Body of pancreas (tissue), 4 donors: ENCODE results near the gene ACSS3. TPM values are rescaled to one million over a fixed set of nuclear protein-coding genes. Genes with fewer than 3 reads are reported as not detected.
"Not testable (repeated sequence)": the region's sequence is repeated elsewhere in the genome, so short reads cannot be mapped to it uniquely, and the experiment has no call there.

Source experiments
- ATAC-seq: fragments of 150-250 bp; one replicate; pipeline ENCODE4 v1.9.1; 2016
- DNase-seq, 4 donors: peaks; one replicate each; pipeline ENCODE4 v3.0.0-alpha.2; 2019
- H3K27ac ChIP-seq, 4 donors: fragments of 200-600 bp; sonication (generic); 1 replicate in 3 of 4; 2 replicates in 1 of 4; pipeline versions ENCODE4 v1.5.1 to v1.6.1; 2016 to 2019; ENCODE audit warnings: mild to moderate bottlenecking in 1 of 4, mixed read lengths in 1 of 4, moderate library complexity in 1 of 4
- H3K27me3 ChIP-seq, 2 donors: fragments of 200-600 bp; sonication (generic); one replicate each; pipeline ENCODE4 v1.6.0; 2016; ENCODE audit warnings: mild to moderate bottlenecking in 1 of 2
- H3K36me3 ChIP-seq, 2 donors: fragments of 200-600 bp; sonication (generic); replicated peaks in 1 of 2; 2 replicates each; pipeline ENCODE4 v1.5.1; 2016; ENCODE audit warnings: low read depth in 2 of 2; ENCODE audit not compliant: insufficient read depth in 1 of 2
- H3K4me1 ChIP-seq: fragments of 200-600 bp; sonication (generic); one replicate; pipeline ENCODE4 v1.6.0; 2016
- H3K4me3 ChIP-seq, 2 donors: fragments of 200-600 bp; sonication (generic); 1 replicate in 1 of 2; 2 replicates in 1 of 2; pipeline ENCODE4 v1.5.1; 2016 to 2019
- H3K9me3 ChIP-seq, 3 donors: fragments of 200-600 bp; sonication (generic); 1 replicate in 2 of 3; 2 replicates in 1 of 3; pipeline ENCODE4 v1.5.1; 2016
- CTCF ChIP-seq, 7 experiments: fragments of 450-650 bp in 4 of 7; fragments of 200-600 bp in 3 of 7; sonication (generic) in 3 of 7; IDR thresholded peaks; one replicate each; pipeline ENCODE4 v1.5.1; 2016 to 2019; ENCODE audit warnings: antibody characterized with exemption in 7 of 7
- POLR2A ChIP-seq, 3 donors: fragments of 450-650 bp; IDR thresholded peaks; one replicate each; pipeline ENCODE4 v1.6.1; 2016; ENCODE audit warnings: antibody characterized with exemption in 3 of 3, mild to moderate bottlenecking in 2 of 3
- WGBS, 2 donors: methylation state at CpG; one replicate each; pipeline ENCODE4 v1.1.5; 2017; 5-methylcytosine and 5-hydroxymethylcytosine counted together
- intact Hi-C: fragments of 100-400 bp; cut with DNase I; formaldehyde crosslinking; loops from one replicate; pipeline ENCODE4 v1.15.1; 2023
- total RNA-seq, 2 donors: library from RNA; depleted of rRNA; stranded (reverse); fragments of >200 nt; gene quantifications; one replicate each; pipeline ENCODE4 v1.1.0, GENCODE V29; 2016

ACSS3 gene
- total RNA-seq, 2 donors from 2014 or later, result 9.9 to 27.7 TPM

- TF ChIP-seq CTCF (IDR thresholded peaks at IDR 0.05), result no peak
- TF ChIP-seq POLR2A (IDR thresholded peaks at IDR 0.05), result no peak
- H3K4me1 ChIP-seq, result no peaks in the 10 kb centered on the region
- intact Hi-C loops, result no loop called here
- no peak overlapping the region for H3K27ac ChIP-seq
- no peaks in the 10 kb centered on the region for H3K27me3 ChIP-seq
- ATAC-seq (no peak), DNase-seq (no peak)
- peaks cover 0 to 6% (median 0%) of the 10 kb centered on the region in 3 donors for H3K9me3 ChIP-seq
- 58 to 66% methylated on average over 1 of the region's 1 CpG for WGBS, 2 donors
- H3K36me3 ChIP-seq, result no peaks in the 10 kb centered on the region
- H3K4me3 ChIP-seq, result no peak overlapping the region
Measured at GRCh38 chr12:81176796-81177195, 98.9 kb downstream of the ACSS3 start.

- no peak for TF ChIP-seq CTCF (IDR thresholded peaks at IDR 0.05)
- TF ChIP-seq POLR2A (IDR thresholded peaks at IDR 0.05), result no peak
- no peak for DNase-seq
- Histone ChIP-seq H3K4me1 (no peaks in the 10 kb centered on the region), H3K9me3 (peaks cover 0 to 5% (median 0%) of the 10 kb centered on the region in 3 donors), H3K27me3 (no peaks in the 10 kb centered on the region), H3K4me3 (no peak overlapping the region), H3K27ac (no peak overlapping the region), H3K36me3 (no peaks in the 10 kb centered on the region)
- ATAC-seq, result no peak
- intact Hi-C loops, result no loop called here
- 57 to 88% methylated on average over 2 of the region's 2 CpGs for WGBS, 2 donors
Measured at GRCh38 chr12:81181691-81182090, 103.8 kb downstream of the ACSS3 start.

- Histone ChIP-seq H3K9me3 (no peaks in the 10 kb centered on the region), H3K4me1 (no peaks in the 10 kb centered on the region), H3K27ac (no peak overlapping the region), H3K36me3 (no peaks in the 10 kb centered on the region), H3K27me3 (no peaks in the 10 kb centered on the region), H3K4me3 (no peak overlapping the region)
- intact Hi-C loops, result no loop called here
- TF ChIP-seq CTCF (IDR thresholded peaks at IDR 0.05), result no peak
- no peak for TF ChIP-seq POLR2A (IDR thresholded peaks at IDR 0.05)
- WGBS, 2 donors, result 82 to 85% methylated on average over 1 of the region's 1 CpG
- ATAC-seq, result no peak
- DNase-seq, result no peak
Measured at GRCh38 chr12:81187686-81188085, 109.8 kb downstream of the ACSS3 start.

- no peaks in the 10 kb centered on the region for H3K36me3 ChIP-seq
- TF ChIP-seq CTCF (IDR thresholded peaks at IDR 0.05), result no peak
- DNase-seq (no peak), ATAC-seq (no peak)
- intact Hi-C loops, result no loop called here
- H3K4me1 ChIP-seq, result no peaks in the 10 kb centered on the region
- no peak overlapping the region for H3K4me3 ChIP-seq
- no peak overlapping the region for H3K27ac ChIP-seq
- no peaks in the 10 kb centered on the region for H3K9me3 ChIP-seq
- WGBS, 2 donors, result 86 to 87% methylated on average over 3 of the region's 3 CpGs
- no peaks in the 10 kb centered on the region for H3K27me3 ChIP-seq
Measured at GRCh38 chr12:81196595-81196994, 118.7 kb downstream of the ACSS3 start.

- intact Hi-C loops, H3K27me3 ChIP-seq, H3K36me3 ChIP-seq, H3K4me1 ChIP-seq, H3K27ac ChIP-seq, ATAC-seq, DNase-seq, H3K4me3 ChIP-seq, H3K9me3 ChIP-seq: not testable (repeated sequence)
- WGBS, 2 donors, result 51 to 69% methylated on average over 6 of the region's 6 CpGs
Measured at GRCh38 chr12:81200561-81200960, 122.7 kb downstream of the ACSS3 start.
